HG02973 (cell line): ENCODE measurements around the gene SLC34A1.
"Not testable (repeated sequence)": the region's sequence is repeated elsewhere in the genome, so short reads cannot be mapped to it uniquely, and the experiment has no call there.

Source experiments
- ATAC-seq: cut with Tn5 transposase; IDR thresholded peaks from one replicate; pipeline ENCODE4 v1.9.1; 2021; ENCODE audit warnings: moderate library complexity; ENCODE audit not compliant: unreplicated experiment

Gene SLC34A1

DNA sequence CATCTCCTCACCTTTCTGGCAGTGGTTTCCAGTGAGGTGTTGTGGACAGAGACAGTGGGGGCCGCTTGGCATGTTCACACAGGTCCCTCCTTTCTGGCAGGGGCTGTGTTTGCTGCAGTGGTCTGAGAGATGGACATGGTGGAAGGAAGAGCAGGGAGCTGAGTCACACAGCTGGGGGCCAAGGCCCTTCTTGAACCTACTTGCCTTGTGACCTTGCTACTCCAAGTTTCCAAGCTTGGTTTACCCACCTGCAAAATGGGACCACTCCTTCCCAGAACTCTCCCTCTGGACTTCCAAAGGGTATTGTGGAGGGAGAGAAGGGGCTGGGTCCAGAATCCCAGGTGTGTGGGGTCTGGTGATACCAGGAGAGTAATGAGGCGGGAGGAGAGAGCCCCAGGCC, 21.1 kb downstream of the SLC34A1 start:
- ATAC-seq: no peak

DNA sequence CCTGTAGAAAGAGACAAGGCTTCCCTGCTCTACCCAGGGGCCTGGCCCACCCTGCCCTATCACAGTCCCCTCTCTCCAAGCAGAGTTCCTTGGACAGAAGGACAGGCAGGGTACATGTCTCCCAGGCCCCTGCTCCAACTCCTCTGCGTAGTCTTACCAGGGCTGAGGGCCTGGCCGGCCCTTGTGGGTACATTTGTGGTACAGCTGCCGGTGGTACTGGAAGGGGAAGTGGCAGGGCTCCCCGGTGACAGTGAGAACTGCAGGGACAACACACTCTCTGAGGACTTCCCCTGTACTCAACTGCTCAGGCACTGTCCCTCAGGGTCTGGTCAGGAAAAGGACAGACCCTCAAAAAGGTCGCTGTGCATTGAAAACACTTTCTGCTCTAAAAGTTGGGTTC, 21.6 kb downstream of the SLC34A1 start:
- no peak for ATAC-seq

DNA sequence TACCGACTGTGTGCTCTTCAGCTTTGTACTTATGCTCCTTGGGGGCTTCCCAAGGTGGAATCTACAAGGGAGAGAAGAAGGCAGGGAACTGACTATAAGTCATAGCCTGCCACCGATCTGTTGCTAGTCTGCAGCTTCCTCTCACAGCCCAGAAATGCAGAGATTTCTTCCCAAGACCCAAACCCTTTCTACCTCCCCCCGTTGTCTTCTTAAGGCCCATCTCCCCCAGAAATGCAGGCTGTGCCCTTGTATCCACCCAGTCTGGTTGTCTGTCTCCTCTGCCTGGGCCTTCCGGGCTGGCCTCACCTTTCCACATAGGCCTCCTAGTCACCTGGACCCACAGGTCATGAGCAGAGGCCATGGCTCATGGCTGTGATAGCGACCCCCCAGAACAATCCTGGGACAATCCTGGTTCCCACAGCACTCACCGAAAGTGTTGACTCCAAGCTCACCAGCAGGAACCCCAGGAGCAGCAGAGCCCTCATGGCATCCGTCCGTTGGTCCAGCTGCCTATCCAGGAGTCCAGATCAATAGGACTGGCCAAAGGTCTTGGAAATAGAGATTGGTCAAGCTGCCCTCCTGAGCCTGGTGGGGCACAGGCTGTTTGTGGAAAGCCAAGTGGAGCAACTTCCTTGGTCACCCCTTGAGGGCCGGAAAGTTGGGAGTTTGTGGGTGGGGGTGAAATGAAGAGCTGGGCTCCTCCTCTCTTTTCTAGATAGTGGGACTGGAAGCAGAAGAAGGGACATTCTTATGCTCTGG, 25.0 kb downstream of the SLC34A1 start, which contains the start of gene F12:
Gene F12 (minus strand): TSS at position 522 of the 759 bp plus-strand sequence. CDS start 37 bp downstream, at position 485.
- no peak for ATAC-seq

DNA sequence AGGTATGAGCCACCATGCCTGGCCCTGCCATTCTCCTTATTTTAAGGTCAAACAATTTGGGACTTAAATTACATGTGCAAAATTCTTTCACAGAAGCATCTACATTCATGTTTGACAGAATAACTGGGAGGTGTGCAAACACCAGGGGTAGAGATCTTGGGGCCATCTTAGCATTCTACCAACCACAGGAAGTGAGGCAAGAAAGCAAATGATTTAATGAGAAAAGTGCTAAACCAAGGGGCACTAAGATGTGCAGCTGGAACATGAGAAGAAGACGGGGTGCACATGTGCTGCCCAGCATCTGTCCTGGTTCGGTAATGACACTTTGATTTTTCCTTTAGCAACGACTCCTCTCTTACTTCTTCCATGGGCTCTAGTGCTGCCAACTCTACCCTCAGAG, 26.3 kb downstream of the SLC34A1 start:
- no peak for ATAC-seq

DNA sequence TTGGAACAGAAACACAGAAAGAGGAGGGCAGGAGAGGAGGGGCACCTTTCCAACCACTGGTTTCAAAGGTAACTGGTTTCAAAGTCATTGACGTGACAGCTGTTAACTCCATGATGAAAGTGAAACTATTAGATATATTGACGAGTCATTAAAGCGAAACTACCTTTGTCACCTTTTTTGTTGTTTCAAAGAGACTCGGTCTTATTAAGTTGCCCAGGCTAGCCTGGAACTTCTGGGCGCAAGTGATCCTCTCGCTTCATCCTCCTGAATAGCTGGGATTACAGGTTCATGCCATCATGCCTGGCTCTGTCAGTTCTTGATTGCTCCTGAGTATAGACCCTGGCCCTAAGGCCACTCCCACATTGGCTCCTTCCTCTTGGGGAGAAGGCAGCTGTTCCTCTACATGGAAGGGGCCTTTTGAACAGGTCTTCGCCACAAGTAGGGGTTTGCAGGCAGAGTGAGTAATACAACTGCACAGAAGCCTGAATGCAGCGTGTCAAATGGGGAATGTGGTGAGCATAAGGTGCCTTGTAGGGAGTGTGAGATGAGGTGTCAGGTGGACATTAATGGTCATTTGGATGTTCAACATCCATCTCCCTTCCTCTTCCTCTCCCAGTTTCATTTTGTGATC, 28.5 kb downstream of the SLC34A1 start:
- peak; percentile 51 for ATAC-seq

DNA sequence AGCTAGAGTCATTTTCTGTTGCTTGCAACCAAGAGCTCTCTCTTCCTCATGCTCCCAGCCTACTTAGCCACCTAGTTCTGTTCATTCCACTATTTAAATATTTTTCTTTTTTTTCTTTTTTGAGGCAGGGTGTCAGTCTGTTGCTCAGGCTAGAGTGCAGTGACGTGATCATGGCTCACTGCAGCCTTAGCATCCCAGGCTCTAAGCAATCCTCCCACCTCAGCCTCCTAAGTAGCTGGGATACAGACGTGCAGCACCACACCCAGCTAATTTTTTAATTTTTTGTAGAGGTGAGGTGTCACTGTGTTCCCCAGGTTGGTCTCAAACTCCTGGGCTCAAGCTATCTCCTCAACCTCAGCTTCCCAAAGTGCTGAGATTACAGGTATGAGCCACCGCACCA, 30.2 kb downstream of the SLC34A1 start:
- ATAC-seq: no peak

DNA sequence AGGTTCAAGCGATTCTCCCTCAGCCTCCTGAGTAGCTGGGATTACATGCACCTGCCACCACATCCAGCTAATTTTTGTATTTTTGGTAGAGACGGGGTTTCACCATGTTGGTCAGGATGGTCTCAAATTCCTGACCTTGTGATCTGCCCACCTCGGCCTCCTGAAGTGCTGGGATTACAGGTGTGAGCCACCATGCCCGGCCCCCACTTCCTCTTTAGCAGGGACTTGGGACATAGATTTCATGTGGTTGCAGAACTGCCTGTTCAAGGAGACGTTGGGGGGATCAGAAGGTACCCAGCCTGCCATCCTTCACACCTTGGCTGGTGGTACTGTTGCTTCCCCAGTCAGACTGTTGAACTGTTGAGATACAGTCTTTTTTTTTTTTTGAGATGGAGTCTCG, 32.8 kb downstream of the SLC34A1 start:
- not testable (repeated sequence) for ATAC-seq

DNA sequence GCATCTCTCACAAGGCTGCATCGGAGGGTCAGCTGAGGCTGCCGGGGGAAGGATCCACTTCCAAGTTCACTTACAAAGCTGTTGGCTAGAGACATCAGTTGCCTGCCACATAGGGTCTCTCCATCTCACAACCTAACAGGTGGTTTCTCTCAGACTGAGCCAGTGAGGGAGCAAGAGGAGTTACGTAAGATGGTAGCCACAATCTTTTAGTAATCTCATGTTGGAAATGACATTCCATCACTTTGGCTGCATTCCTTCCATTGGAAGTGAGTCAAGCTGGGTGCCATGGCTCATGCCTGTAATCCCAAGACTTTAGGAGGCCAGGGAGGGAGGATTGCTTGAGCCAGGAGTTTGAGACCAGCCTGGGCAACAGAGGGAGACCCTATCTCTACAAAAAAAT, 34.8 kb downstream of the SLC34A1 start:
- ATAC-seq: no peak

DNA sequence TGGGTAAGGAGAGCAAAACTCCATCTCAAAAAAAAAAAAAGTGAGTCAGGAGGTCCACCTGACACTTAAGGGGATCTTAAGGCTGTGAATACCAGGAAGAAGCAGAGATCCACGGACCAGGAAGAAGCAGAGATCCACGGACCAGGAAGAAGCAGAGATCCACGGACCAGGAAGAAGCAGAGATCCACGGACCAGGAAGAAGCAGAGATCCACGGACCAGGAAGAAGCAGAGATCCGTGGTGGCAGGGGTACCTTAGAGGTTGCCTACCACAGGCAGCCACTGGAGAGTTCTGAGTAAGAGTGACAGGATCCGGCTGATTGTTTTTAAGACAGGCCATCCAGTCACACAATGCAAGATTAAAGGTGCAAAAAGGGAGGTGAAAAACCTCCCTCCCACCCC, 36.2 kb downstream of the SLC34A1 start:
- ATAC-seq: not testable (repeated sequence)

DNA sequence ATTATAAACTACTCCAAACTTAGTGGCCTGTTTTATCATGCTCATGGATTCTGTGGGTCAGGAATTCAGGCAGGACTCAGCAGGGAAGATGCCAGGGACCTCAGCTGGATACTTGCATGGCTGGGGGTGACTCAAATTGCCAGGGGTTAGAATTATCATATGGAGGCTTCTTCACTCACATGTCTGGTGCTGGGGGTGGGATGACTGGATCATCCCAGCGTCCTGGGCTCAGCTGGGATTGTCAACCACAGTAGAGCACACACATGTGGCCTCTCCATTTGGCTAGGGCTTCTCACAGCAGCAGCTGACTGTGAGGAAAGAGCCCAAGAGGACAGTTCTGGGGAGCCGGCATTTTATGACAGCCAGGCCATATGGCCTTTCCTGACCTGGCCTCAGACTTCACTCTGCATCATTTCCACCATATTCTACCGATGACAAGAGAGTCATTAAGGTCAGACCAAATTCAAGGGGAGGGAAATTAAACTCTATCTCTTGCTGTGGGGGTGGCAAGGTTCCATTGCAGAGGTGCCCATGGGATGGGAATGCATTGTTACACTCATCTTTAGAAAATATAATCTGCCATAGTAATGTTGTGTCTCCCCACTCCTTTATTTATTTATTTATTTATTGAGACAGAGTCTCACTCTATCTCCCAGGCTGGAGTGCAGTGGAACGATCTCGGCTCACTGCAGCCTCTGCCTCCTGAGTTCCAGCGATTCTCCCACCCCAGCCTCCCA, 37.0 kb downstream of the SLC34A1 start:
- no peak for ATAC-seq

DNA sequence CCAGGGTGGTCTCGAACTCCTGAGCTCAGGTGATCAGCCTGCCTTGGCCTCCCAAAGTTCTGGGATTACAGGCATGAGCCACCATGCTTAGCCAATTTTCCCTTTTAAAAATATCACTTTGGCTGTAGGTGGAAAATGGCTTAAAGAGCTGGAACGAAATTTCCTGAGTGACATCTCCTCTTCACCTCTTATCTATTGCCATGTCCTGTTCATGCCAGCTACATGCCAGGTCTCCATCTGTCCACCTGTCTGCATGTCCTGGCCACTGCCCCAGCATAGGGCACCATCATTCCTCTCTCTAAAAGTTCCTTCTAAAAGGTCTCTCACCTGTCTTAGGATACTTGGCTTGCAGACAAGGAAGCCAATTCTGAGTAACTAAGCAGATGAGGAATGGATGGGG, 39.4 kb downstream of the SLC34A1 start:
- no peak for ATAC-seq

DNA sequence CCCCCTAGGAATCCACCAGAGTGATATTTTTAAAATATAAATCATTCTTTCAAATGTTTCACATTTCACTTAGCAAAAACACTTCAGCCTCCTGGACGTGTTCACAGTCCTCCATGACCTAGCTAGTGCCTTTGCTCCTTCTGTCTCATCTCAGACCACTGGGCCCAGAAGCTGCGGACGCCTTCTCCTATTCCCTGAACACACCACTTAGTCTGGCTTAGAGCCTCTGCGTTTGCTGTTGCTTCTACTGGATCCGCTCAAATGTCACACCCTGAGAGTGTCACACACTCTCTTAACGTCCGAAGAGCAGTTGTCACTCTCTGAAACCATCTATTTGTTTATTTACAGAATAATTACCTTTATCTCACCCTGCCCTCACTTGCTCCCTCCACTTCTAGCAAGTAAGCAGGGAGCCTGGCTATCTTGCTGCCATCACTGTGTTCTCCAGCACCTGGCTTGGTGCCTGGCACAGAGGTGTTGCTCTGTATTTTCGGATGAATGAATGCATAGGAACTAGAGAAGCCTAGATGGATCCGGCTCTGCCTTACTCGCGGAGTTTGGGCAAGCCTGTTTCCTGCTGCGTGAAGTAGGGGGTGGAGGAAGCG, 41.1 kb downstream of the SLC34A1 start:
- ATAC-seq: no peak

DNA sequence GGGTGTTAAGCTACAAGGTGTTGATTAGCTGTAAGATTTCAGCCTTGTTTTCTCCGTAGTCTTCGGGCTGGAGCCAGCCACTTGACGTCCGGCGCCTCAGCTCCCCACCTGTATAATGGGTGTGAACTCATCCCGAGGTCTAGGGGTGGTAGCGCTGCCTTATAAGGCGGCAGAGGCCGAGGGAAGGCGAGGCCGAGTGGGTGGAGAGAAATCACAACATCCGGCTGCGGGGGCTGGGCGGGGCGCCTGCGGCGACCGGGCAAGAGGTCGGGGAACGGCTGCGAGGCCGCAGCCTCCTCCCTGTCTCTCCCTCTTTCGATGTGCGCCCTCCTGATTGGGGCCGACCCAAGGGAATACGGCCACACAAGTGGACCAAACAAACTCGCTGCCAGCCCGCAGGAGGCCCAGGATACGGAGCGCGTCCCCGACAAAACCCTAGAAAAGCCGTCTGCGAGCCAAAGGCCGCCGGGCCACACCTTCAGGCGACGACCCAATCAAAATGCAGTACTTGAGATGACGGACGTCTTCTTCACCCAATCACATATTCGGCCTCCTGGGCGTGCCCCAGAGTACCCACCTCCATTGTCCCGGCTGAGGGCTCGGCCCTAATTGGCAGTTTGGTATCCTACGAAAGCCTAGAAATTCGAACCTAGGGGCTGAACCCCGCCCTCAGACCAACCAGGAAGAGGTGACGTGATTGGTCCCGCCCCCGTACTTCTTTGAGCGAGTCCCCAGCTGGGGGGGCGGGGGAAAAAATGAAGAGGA, 41.7 kb downstream of the SLC34A1 start:
- ATAC-seq: peak; percentile 69

DNA sequence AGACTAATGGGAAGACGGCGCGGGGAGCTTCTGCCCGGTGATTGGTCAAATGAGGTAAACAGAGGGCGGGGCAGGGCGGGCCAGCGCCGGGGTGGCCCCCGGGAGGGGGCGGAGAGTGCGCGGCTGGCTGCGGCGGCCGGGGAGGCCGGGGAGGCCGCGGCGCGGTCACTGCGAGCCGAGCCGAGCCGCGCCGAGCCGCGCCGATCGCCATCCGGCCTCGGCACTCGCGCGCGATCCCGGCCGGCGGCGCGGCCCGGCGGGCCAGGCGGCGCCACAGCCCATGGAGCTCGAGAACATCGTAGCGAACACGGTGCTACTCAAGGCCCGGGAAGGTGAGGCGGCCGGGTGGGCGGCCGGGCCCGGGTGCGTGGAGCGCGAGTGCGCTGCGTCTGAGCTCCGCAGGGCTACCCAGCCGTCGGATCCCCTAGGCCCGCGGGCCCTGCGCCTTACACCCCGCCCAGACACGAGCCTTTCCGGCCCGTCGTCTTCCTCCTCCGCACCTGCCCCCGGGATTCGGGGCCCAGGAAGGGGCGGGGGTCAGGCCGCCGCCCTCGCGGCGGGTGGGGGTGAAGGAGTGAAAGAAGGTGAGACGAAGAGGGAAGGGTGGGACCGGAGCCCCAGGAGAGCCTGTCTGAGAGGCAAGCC, 42.5 kb downstream of the SLC34A1 start, which contains the start of gene GRK6:
Gene GRK6 (plus strand): TSS at position 111 of the 645 bp plus-strand sequence. CDS start 170 bp downstream, at position 281.
- ATAC-seq: peak; percentile 10

DNA sequence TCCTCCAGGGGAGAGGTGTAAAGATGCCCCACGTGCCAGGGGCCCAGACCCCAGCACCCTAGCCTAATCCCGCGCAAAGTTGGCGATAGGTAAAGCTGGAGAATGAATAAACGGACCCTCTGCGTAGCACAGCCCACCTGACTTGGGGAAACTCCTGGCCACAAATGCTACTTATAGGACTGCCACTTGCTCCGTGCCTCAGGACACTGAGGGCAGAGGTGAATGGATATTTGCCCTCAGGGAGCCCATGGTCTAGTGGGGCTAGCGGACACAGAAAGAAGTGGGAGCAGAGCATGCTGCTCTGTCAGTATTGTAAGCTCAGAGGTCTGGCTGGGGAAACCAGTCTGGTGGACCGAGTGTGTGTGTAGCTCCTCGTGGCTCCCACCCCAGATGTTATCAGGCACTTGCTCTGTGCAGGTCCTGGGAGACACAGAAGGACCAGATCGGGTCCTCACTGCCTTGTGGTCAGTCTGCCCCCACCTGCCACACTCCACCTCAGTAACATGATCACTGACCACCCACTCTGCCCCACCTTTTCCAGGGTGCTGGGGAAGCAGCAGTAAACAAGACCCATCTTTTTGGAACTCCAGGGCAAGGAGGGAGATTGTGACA, 43.1 kb downstream of the SLC34A1 start:
- ATAC-seq: no peak

DNA sequence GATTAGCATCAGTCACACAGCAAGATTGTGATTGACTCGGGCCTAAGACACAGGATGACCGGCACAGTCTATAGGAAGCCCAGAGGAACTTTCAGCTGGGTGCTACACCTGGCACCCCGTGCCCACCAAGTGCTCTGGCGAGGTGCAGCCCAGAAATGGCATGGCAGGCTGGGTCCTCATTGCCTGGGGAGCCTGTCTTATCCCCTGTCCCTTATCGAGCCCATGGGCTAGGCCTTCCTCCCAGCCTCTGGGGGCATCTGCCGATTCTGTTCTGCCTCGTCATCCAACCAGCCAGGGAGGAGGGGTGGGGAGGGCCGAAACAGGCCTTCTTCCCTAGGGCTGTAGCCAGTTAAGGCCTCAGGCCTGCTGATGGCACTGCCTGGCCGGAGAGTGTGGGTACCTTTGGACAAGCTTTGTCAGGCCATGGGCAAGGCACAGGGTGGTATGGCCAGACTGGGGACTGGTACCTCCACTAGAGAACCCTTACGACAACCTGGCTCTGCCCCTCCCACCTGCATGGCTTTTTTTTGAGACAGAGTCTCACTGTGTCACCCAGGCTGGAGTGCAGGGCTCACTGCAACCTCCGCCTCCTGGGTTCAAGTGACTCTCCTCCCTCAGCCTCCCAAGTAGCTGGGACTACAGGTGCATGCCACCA, 43.8 kb downstream of the SLC34A1 start:
- ATAC-seq: no peak

DNA sequence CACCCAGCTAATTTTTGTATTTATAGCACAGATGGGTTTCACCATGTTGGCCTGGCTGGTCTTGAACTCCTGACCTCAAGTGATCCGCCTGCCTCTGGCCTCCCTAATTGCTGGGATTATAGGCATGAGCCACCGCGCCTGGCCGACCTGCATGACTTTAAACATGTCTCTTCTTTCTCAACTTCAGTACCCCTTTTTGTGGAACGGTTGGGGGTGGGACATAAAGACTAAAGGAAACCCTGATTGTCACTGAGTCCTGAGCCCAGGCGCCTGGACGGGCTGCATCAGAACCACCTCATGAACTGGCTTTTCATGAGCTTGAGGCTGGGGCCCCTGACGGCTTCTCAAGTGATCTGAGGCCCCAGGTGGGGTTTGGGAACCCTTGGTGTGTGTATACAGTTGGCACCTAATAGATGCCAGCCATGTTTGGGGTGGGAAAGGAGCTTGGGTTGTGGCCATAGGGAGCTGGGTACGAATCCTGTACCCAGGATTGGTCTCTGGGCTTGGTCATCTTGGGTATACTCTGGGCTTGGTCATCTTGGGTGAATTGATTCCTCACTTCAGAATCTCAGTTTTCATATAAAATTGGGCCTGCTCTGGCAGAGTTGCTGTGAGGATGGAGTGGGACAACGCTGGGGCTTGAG, 44.5 kb downstream of the SLC34A1 start:
- ATAC-seq: no peak

DNA sequence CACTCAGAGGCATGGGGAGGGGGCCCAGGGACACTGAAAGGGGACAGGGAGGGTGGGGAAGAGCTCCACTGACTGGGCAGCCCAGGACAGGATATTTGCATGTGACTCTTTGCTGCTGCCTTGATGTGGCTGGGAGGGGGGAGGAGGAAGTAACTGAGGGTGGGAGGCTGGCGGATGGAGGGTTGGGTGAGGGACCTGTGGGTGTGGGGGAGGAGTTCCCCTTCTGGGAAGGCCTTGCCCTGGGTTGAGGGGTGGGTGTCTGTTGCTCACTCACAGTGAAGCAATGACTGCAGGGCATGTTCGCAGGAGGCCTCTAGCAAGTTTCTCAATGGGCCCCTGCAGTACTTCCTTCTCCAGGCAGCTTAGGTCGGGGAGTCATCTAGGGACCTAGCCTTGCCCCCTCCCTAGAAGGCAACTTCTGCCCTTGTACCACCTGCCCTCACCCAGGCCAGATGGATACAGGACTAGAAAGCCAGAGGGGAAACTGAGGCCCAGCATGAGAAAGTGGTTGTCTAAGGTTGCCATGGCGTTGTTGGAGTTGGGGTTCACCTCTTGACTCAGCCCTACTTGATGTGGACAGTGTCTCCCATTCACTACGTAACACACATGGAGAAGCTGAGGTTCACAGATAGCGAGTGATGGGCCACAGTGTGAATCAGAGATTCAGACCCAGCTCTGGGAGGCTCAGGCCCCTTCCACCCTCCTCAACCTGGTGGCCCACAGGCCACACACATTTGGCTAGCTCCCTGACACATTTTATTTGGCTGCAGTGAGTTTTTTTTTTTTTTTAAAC, 45.2 kb downstream of the SLC34A1 start:
- no peak for ATAC-seq
